GM19397 (cell line): ENCODE results near the gene CTSA.

ENCODE experiments used
- ATAC-seq: cut with Tn5 transposase; IDR thresholded peaks from one replicate; pipeline ENCODE4 v1.9.1; 2021; ENCODE audit warnings: mild to moderate bottlenecking, moderate library complexity; ENCODE audit not compliant: unreplicated experiment

The CTSA gene

GRCh38 chr20:45890985-45891983 is at the start of gene CTSA, which contains the start of gene NEURL2:
Gene CTSA (plus strand): TSS chr20:45891335. CDS start chr20:45891569, 234 bp downstream.
Gene NEURL2 (minus strand): TSS chr20:45891208. CDS start chr20:45890991, 217 bp downstream.
- ATAC-seq = peak; percentile 79

- no peak for ATAC-seq
Measured at GRCh38 chr20:45841407-45842129, 49.6 kb upstream of the CTSA start.

GRCh38 chr20:45842169-45842812 is 48.8 kb upstream of the CTSA start:
- ATAC-seq = no peak

- ATAC-seq = no peak
Measured at GRCh38 chr20:45843506-45843905, 47.6 kb upstream of the CTSA start.

GRCh38 chr20:45845452-45845851 is 45.7 kb upstream of the CTSA start:
- no peak for ATAC-seq

GRCh38 chr20:45848421-45848820 is 42.7 kb upstream of the CTSA start:
- ATAC-seq = no peak

- ATAC-seq = no peak
Measured at GRCh38 chr20:45848969-45849582, 42.1 kb upstream of the CTSA start.

- ATAC-seq = no peak
Measured at GRCh38 chr20:45850238-45850637, 40.9 kb upstream of the CTSA start.

GRCh38 chr20:45850926-45851325 is 40.2 kb upstream of the CTSA start:
- ATAC-seq = no peak

- no peak for ATAC-seq
Measured at GRCh38 chr20:45851501-45851900, 39.6 kb upstream of the CTSA start.

GRCh38 chr20:45852326-45852725 is 38.8 kb upstream of the CTSA start:
- ATAC-seq = no peak

GRCh38 chr20:45853484-45853883 is 37.7 kb upstream of the CTSA start:
- ATAC-seq = no peak

- peak; percentile 95 for ATAC-seq
Measured at GRCh38 chr20:45857114-45857881, 33.8 kb upstream of the CTSA start, which contains the start of the genes ACOT8 and ZSWIM3. Gene ACOT8 (minus strand): TSS chr20:45857392. CDS start chr20:45857315, 77 bp downstream. Gene ZSWIM3 (plus strand): TSS chr20:45857614. CDS start chr20:45857826, 212 bp downstream.

GRCh38 chr20:45857882-45858216 is 33.3 kb upstream of the CTSA start:
- peak; percentile 11 for ATAC-seq

GRCh38 chr20:45859916-45860315 is 31.2 kb upstream of the CTSA start:
- no peak for ATAC-seq

GRCh38 chr20:45860560-45861220 is 30.4 kb upstream of the CTSA start:
- no peak for ATAC-seq

- ATAC-seq = no peak
Measured at GRCh38 chr20:45861221-45862075, 29.7 kb upstream of the CTSA start.
